GM21619 (cell line): ENCODE measurements around the gene PHPT1.

ENCODE experiments used
- ATAC-seq: cut with Tn5 transposase; IDR thresholded peaks from one replicate; pipeline ENCODE4 v1.9.1; 2021; ENCODE audit not compliant: unreplicated experiment

The PHPT1 gene

GRCh38 chr9:136847826-136848392, 1.3 kb upstream of the PHPT1 start:
- ATAC-seq, result no peak

- ATAC-seq, result no peak
Observed at GRCh38 chr9:136848393-136849037, 694 bp upstream of the PHPT1 start.

GRCh38 chr9:136849960-136850865, 1.0 kb downstream of the PHPT1 start:
- ATAC-seq, result no peak

GRCh38 chr9:136850866-136851775, 1.9 kb downstream of the PHPT1 start:
- no peak for ATAC-seq

- no peak for ATAC-seq
Observed at GRCh38 chr9:136851941-136852663, 2.9 kb downstream of the PHPT1 start, which contains the start of gene MAMDC4. Gene MAMDC4, plus strand, starts transcription at chr9:136852346. Its CDS starts 71 bp downstream, at chr9:136852417.

- ATAC-seq, result no peak
Observed at GRCh38 chr9:136852664-136853595, 3.7 kb downstream of the PHPT1 start.

GRCh38 chr9:136853596-136854112, 4.4 kb downstream of the PHPT1 start:
- no peak for ATAC-seq

GRCh38 chr9:136854113-136854841, 5.1 kb downstream of the PHPT1 start:
- ATAC-seq, result no peak

GRCh38 chr9:136854842-136855460, 5.7 kb downstream of the PHPT1 start:
- no peak for ATAC-seq

- no peak for ATAC-seq
Observed at GRCh38 chr9:136855461-136856078, 6.4 kb downstream of the PHPT1 start.

GRCh38 chr9:136856079-136856476, 6.9 kb downstream of the PHPT1 start:
- no peak for ATAC-seq

GRCh38 chr9:136856541-136857141, 7.4 kb downstream of the PHPT1 start:
- no peak for ATAC-seq

GRCh38 chr9:136857166-136857565, 8.0 kb downstream of the PHPT1 start:
- no peak for ATAC-seq

GRCh38 chr9:136857581-136858412, 8.6 kb downstream of the PHPT1 start:
- no peak for ATAC-seq

- no peak for ATAC-seq
Observed at GRCh38 chr9:136858452-136858843, 9.2 kb downstream of the PHPT1 start.
